Upper lobe of left lung (tissue), 6 donors: ENCODE measurements around the gene CMIP. TPM values are rescaled to one million over a fixed set of nuclear protein-coding genes. Genes with fewer than 3 reads are reported as not detected.
A peak's percentile ranks its signal among the peaks of the same experiment; 100 is the strongest.

Source experiments
- ATAC-seq, 2 donors: fragments of 200-7000 bp; cut with Tn5 transposase; one replicate each; pipeline ENCODE4 v1.9.1; 2022; ENCODE audit warnings: mild to moderate bottlenecking in 2 of 2, moderate library complexity in 2 of 2; ENCODE audit not compliant: low FRiP score in 2 of 2
- DNase-seq, 2 donors: peaks; one replicate each; pipeline ENCODE4 v3.0.0-alpha.2; 2019 to 2020
- H3K27ac ChIP-seq, 4 donors: fragments of 200-600 bp; sonication (generic); one replicate each; pipeline ENCODE4 v1.5.1; 2016 to 2019
- H3K27me3 ChIP-seq, 4 donors: fragments of 200-600 bp; sonication (generic); one replicate each; pipeline ENCODE4 v1.5.1; 2017 to 2019
- H3K36me3 ChIP-seq, 4 donors: fragments of 200-600 bp; sonication (generic); one replicate each; pipeline ENCODE4 v1.5.1; 2016 to 2019
- H3K4me1 ChIP-seq, 4 donors: fragments of 200-600 bp; sonication (generic); one replicate each; pipeline ENCODE4 v1.5.1; 2018 to 2019
- H3K4me3 ChIP-seq, 4 donors: fragments of 200-600 bp; sonication (generic); one replicate each; pipeline ENCODE4 v1.5.1; 2017 to 2019; ENCODE audit warnings: mild to moderate bottlenecking in 2 of 4, moderate library complexity in 1 of 4
- H3K9me3 ChIP-seq, 4 donors: fragments of 200-600 bp; sonication (generic); one replicate each; pipeline ENCODE4 v1.5.1; 2018 to 2019
- EP300 ChIP-seq, 4 donors: sonication (generic); formaldehyde crosslinking; IDR thresholded peaks; one replicate each; pipeline ENCODE4 v1.5.1; 2017; ENCODE audit warnings: antibody characterized with exemption in 4 of 4, control low read depth in 2 of 4
- POLR2A ChIP-seq, 4 donors: fragments of 450-650 bp; IDR thresholded peaks; one replicate each; pipeline ENCODE4 v1.5.1; 2016 to 2017; ENCODE audit warnings: antibody characterized with exemption in 4 of 4, mild to moderate bottlenecking in 2 of 4
- POLR2AphosphoS5 ChIP-seq, 2 donors: sonication (generic); formaldehyde crosslinking; IDR thresholded peaks; one replicate each; pipeline ENCODE4 v1.5.1; 2017; ENCODE audit warnings: antibody characterized with exemption in 2 of 2
- WGBS, 2 donors: methylation state at CpG; one replicate each; pipeline ENCODE4 v1.1.5; 2017 to 2018; 5-methylcytosine and 5-hydroxymethylcytosine counted together
- total RNA-seq, 6 donors: library from RNA; depleted of rRNA in 4 of 6; stranded (reverse); fragments of >200 nt in 4 of 6; gene quantifications; one replicate each; pipeline versions ENCODE4 v1.1.0 to v1.2.1, GENCODE V29; 2016 to 2021
- TF ChIP-seq, protein P1 (sequence below), 6 experiments: fragments of 450-650 bp in 4 of 6; fragments of 200-600 bp in 2 of 6; sonication (generic) in 2 of 6; IDR thresholded peaks; one replicate each; pipeline ENCODE4 v1.5.1; 2016 to 2019; ENCODE audit warnings: antibody characterized with exemption in 6 of 6
- donor health status: DM: no; HTN: no; CAD: no; lungs with moderate emphysema.
- donor health status: DM: no; HTN: yes; CAD: no; lungs with severe emphysema.

Gene CMIP
- total RNA-seq, 6 donors from 2014 or later = 48.3 to 109 (median 67.6) TPM

DNA sequence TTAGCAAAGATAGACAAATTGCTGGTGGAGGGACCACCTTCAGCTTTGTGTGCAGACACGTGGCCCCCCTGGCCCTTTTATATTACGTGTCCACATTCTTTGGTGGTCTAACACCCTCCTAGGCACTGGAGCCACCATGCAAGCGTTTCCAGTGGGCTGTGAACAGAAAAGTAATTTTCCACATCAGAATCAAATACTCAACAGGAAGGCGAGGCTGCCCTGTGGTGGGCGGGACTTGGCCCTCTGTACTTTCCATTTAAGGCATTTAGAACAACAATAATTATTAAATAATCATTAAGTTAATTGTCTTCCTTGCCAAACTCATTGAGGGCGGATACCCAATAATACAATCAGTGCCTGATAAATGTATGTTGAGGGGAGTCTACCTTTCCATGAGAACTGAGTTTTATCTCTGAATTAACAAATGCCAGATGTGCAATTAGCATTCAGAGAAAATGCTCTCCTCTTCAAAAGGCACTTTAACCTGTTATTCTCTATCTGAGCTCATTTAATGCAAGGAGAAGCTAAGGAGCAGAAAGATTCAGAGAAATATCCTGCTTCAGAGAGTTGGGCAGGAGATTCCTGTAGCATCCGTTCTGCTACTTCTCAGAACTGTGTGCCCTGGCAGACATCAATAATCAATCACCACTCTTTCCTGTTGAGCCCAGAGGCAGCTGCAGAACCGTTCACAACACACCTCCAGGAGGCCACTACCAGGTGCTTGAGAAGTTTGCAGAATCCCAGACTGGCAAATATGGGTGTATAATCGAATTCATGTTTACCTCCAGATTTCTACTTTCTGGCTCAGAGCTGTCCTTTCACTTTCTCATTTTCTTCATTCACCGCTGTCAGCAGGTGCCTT lies 109.4 kb downstream of the CMIP start:
- peak overlapping the region; percentile 26 to 78 (median 50) for H3K27ac ChIP-seq
- H3K36me3 ChIP-seq = no peaks in the 10 kb centered on the region
- ATAC-seq = no peak
- no peaks in the 10 kb centered on the region for H3K27me3 ChIP-seq
- TF ChIP-seq POLR2AphosphoS5 (IDR thresholded peaks at IDR 0.05) = no peak
- TF ChIP-seq, protein P1, sequence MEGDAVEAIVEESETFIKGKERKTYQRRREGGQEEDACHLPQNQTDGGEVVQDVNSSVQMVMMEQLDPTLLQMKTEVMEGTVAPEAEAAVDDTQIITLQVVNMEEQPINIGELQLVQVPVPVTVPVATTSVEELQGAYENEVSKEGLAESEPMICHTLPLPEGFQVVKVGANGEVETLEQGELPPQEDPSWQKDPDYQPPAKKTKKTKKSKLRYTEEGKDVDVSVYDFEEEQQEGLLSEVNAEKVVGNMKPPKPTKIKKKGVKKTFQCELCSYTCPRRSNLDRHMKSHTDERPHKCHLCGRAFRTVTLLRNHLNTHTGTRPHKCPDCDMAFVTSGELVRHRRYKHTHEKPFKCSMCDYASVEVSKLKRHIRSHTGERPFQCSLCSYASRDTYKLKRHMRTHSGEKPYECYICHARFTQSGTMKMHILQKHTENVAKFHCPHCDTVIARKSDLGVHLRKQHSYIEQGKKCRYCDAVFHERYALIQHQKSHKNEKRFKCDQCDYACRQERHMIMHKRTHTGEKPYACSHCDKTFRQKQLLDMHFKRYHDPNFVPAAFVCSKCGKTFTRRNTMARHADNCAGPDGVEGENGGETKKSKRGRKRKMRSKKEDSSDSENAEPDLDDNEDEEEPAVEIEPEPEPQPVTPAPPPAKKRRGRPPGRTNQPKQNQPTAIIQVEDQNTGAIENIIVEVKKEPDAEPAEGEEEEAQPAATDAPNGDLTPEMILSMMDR (IDR thresholded peaks at IDR 0.05) = no peak
- no peak for TF ChIP-seq POLR2A (IDR thresholded peaks at IDR 0.05)
- no peak for TF ChIP-seq EP300 (IDR thresholded peaks at IDR 0.05)
- H3K9me3 ChIP-seq = no peaks in the 10 kb centered on the region
- 57 to 62% methylated on average over 10 of the region's 10 CpGs for WGBS, 2 donors
- no peak for DNase-seq
- no peak overlapping the region for H3K4me3 ChIP-seq
- H3K4me1 ChIP-seq = peaks cover 41 to 76% (median 62%) of the 10 kb centered on the region in 4 donors

DNA sequence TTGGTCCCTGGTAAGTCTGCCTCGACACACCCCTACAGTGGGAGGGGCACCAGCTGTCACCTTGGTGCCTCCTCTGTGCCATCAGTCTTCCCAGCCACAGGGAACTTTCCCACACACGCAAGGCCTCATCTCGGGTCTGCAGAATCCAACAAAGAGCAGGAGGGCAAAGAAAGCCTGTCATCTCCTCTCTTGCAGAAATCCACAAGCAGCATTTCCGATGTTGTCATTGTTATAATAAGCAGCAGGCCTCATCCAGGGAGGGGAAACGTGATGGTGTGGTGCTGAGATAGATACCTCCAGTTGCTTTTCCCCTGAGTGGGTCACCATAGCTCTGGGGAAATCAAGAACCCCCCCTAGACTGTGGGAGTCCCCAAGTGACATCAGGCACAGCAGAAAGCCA lies 110.4 kb downstream of the CMIP start:
- Histone ChIP-seq H3K36me3 (no peaks in the 10 kb centered on the region), H3K9me3 (no peaks in the 10 kb centered on the region), H3K4me3 (no peak overlapping the region), H3K27ac (peak overlapping the region in 2 of 4 donors; percentile 54 to 78), H3K27me3 (no peaks in the 10 kb centered on the region), H3K4me1 (peaks cover 45 to 76% (median 63%) of the 10 kb centered on the region in 4 donors)
- ATAC-seq = no peak
- TF ChIP-seq POLR2AphosphoS5 (IDR thresholded peaks at IDR 0.05) = no peak
- no peak for TF ChIP-seq POLR2A (IDR thresholded peaks at IDR 0.05)
- no peak for TF ChIP-seq EP300 (IDR thresholded peaks at IDR 0.05)
- TF ChIP-seq, protein P1 (IDR thresholded peaks at IDR 0.05) = no peak
- no peak for DNase-seq
- WGBS, 2 donors = 61 to 79% methylated on average over 5 of the region's 5 CpGs

DNA sequence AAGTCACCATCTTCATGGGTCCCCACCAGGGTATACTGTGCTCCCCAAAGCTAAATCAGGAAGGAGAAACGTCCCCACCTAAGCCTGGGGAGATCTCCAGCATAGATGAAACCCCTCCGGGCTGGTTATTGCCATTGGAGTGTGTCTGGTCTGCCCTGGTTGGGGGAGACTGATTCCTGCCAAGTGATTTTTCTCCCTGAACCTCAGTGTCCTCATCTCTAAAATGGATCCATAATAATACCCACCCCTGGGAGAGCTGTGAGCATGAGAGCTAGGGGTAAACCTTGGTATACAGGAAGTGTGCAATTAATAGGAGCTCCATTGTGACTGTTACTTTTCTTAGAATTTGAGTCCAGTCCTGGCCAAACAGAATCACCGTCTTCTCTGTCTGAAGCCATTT lies 111.1 kb downstream of the CMIP start:
- TF ChIP-seq EP300 (IDR thresholded peaks at IDR 0.05) (no peak), POLR2AphosphoS5 (IDR thresholded peaks at IDR 0.05) (no peak), POLR2A (IDR thresholded peaks at IDR 0.05) (no peak)
- TF ChIP-seq, protein P1 (IDR thresholded peaks at IDR 0.05) = no peak
- ATAC-seq (no peak), DNase-seq (no peak)
- Histone ChIP-seq H3K4me1 (peaks cover 45 to 76% (median 58%) of the 10 kb centered on the region in 4 donors), H3K9me3 (no peaks in the 10 kb centered on the region), H3K27me3 (no peaks in the 10 kb centered on the region), H3K27ac (no peak overlapping the region), H3K4me3 (no peak overlapping the region), H3K36me3 (no peaks in the 10 kb centered on the region)
- 85 to 100% methylated on average over 3 of the region's 3 CpGs for WGBS, 2 donors

DNA sequence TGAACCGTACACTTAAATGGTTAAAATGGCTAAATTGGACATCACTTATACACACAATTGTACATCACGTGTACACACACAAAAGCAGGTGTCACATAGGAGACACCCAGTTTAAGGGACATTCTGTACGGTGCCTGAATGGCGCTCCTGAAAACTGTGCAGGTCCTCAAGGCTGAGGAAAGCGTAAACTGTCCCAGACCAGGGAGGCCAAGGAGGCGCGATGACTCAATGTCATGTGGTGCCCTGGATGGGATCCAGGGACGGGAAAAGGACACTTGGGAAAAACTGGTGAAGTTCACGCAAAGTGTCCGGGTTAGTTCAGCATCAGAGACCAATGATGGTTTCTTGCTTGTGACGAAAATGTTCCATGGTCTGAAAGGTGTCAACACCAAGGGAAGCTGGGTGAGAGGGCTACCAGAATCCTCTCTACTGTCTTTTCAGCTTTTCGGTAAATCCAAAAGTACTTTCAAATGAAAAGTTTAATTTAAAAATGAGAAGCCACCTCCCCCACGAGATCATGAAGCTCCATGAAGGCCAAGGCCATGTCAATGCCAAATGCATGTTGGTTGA lies 112.2 kb downstream of the CMIP start:
- H3K27ac ChIP-seq = no peak overlapping the region
- no peaks in the 10 kb centered on the region for H3K9me3 ChIP-seq
- ATAC-seq (no peak), DNase-seq (no peak)
- no peaks in the 10 kb centered on the region for H3K36me3 ChIP-seq
- TF ChIP-seq POLR2AphosphoS5 (IDR thresholded peaks at IDR 0.05) = no peak
- TF ChIP-seq POLR2A (IDR thresholded peaks at IDR 0.05) = no peak
- TF ChIP-seq, protein P1 (IDR thresholded peaks at IDR 0.05) = no peak
- TF ChIP-seq EP300 (IDR thresholded peaks at IDR 0.05) = no peak
- peaks cover 38 to 65% (median 49%) of the 10 kb centered on the region in 4 donors for H3K4me1 ChIP-seq
- no peaks in the 10 kb centered on the region for H3K27me3 ChIP-seq
- WGBS, 2 donors = 91 to 93% methylated on average over 13 of the region's 13 CpGs
- no peak overlapping the region for H3K4me3 ChIP-seq
